Caco-2 (cell line): Measurements from ENCODE around the gene SMTN. TPM values are rescaled to one million over a fixed set of nuclear protein-coding genes. Genes with fewer than 3 reads are reported as not detected.

ENCODE experiments used
- BruUV-seq: library from RNA; stranded (reverse); fragments of 400-500 nt; replicated peaks from 2 replicates; lab custom pipeline; 2021; lab: Mats Ljungman, UMichigan
- CTCF ChIA-PET: fragments of 300-600 bp; sonication (Branson Sonifier 250); formaldehyde crosslinking; loops from one replicate; lab custom pipeline; 2022; ENCODE audit warnings: antibody characterized with exemption; lab: Charles Lee
- POLR2A ChIA-PET: fragments of 300-600 bp; sonication (Branson Sonifier 250); formaldehyde crosslinking; loops from one replicate; lab custom pipeline; 2022; ENCODE audit warnings: antibody characterized with exemption; lab: Charles Lee
- DNase-seq, 2 experiments: peaks; one replicate each; pipeline versions ENCODE4 v3.0.0 to v3.0.0-alpha.2; 2020 to 2022
- H3K27me3 ChIP-seq: replicated peaks from 2 replicates; pipeline ENCODE4 v1.6.0; 2011; ENCODE audit warnings: low read length; ENCODE audit not compliant: control insufficient read depth, insufficient read depth
- H3K36me3 ChIP-seq: 2 replicates; pipeline ENCODE4 v1.5.1; 2011; ENCODE audit warnings: low read length; ENCODE audit not compliant: control insufficient read depth, insufficient read depth
- H3K4me1 ChIP-seq: fragments of 250-450 bp; sonication (Bioruptor Pico); 2 replicates; pipeline ENCODE4 v1.5.1; 2020; ENCODE audit warnings: mild to moderate bottlenecking
- H3K4me3 ChIP-seq: 2 replicates; pipeline ENCODE4 v1.5.1; 2011; ENCODE audit warnings: low read depth, mild to moderate bottlenecking, control low read depth, low read length
- H3K9me3 ChIP-seq: fragments of 250-450 bp; sonication (Bioruptor Pico); 2 replicates; pipeline ENCODE4 v1.5.1; 2020; ENCODE audit warnings: mild to moderate bottlenecking, moderate library complexity
- H3K27ac Mint-ChIP-seq: one replicate; pipeline ENCODE4 v1.8.0; 2022; ENCODE audit warnings: mixed read lengths; ENCODE audit not compliant: unreplicated experiment
- H3K27me3 Mint-ChIP-seq: one replicate; pipeline ENCODE4 v1.8.0; 2022; ENCODE audit warnings: mixed read lengths; ENCODE audit not compliant: insufficient read depth, unreplicated experiment
- H3K36me3 Mint-ChIP-seq: one replicate; pipeline ENCODE4 v1.8.0; 2022; ENCODE audit warnings: mild to moderate bottlenecking, mixed read lengths; ENCODE audit not compliant: insufficient read depth, unreplicated experiment
- H3K4me1 Mint-ChIP-seq: one replicate; pipeline ENCODE4 v1.8.0; 2022; ENCODE audit warnings: low read depth, mixed read lengths; ENCODE audit not compliant: unreplicated experiment
- H3K4me3 Mint-ChIP-seq: one replicate; pipeline ENCODE4 v1.8.0; 2022; ENCODE audit warnings: mild to moderate bottlenecking, moderate library complexity, mixed read lengths; ENCODE audit not compliant: unreplicated experiment
- H3K9me3 Mint-ChIP-seq: one replicate; pipeline ENCODE4 v1.8.0; 2022; ENCODE audit warnings: mixed read lengths; ENCODE audit not compliant: unreplicated experiment
- intact Hi-C: fragments of 100-400 bp; cut with micrococcal nuclease; formaldehyde crosslinking; loops from one replicate; pipeline ENCODE4 v1.10.0; 2022; ENCODE audit not compliant: unreplicated experiment
- total RNA-seq: library from RNA; stranded (reverse); gene quantifications from 2 replicates; pipeline ENCODE4 v1.2.3, GENCODE V29; 2022
- TF ChIP-seq, protein P1 (sequence below), 2 experiments: fragments of 200-600 bp in 1 of 2; IDR thresholded peaks; 1 replicate in 1 of 2; 2 replicates in 1 of 2; pipeline versions ENCODE4 v1.5.1 to v1.8.0; 2011 to 2022; ENCODE audit warnings: antibody characterized with exemption in 1 of 2, control low read depth in 1 of 2, inconsistent platforms in 1 of 2, low read depth in 1 of 2, low read length in 1 of 2, mild to moderate bottlenecking in 1 of 2, moderate library complexity in 1 of 2; ENCODE audit not compliant: insufficient read depth in 1 of 2, severe bottlenecking in 1 of 2, unreplicated experiment in 1 of 2

Gene SMTN
- total RNA-seq, 1 experiment from 2014 or later, result 71.0 TPM

DNA sequence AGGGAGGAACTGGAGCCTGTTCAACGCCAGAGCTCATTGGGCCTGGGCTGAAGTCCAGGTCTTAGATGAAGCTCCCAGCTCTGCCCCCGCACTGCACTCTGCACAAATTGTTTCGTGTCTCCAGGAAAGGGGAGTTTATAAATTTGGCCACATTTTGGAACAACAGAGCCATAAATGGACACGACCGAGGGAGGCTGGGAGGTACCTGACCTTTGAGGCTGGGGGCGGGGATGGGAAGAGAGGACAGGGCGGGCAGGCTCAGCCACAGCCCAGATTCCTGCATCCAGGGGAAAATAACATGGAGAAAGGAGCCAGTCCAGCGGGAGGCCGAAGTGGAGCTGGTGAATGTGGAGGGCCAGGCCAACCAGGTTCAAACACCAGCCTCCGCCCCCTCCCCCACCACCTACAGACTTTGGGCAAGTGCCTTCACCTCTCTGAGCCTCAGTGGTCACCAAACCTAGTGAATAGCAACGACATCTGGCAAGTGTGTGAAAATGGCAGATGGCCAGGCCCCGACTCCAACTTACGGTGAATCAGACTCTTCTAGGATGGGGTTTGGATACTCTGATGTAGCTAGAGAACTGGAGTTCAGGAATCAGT is 36.8 kb upstream of the SMTN start:
- no peak overlapping the region for H3K27ac Mint-ChIP-seq
- no peaks in the 10 kb centered on the region for H3K4me1 Mint-ChIP-seq
- Histone ChIP-seq H3K9me3 (no peaks in the 10 kb centered on the region), H3K4me3 (no peak overlapping the region), H3K4me1 (0 out of 2 replicates have a peak, but pooled peaks cover 5% of the 10 kb centered on the region), H3K27me3 (no peaks in the 10 kb centered on the region), H3K36me3 (no peaks in the 10 kb centered on the region)
- intact Hi-C loops, result no loop called here
- BruUV-seq, result no TSS peak
- DNase-seq, result no peak
- H3K4me3 Mint-ChIP-seq, result no peak overlapping the region
- TF ChIP-seq, protein P1, sequence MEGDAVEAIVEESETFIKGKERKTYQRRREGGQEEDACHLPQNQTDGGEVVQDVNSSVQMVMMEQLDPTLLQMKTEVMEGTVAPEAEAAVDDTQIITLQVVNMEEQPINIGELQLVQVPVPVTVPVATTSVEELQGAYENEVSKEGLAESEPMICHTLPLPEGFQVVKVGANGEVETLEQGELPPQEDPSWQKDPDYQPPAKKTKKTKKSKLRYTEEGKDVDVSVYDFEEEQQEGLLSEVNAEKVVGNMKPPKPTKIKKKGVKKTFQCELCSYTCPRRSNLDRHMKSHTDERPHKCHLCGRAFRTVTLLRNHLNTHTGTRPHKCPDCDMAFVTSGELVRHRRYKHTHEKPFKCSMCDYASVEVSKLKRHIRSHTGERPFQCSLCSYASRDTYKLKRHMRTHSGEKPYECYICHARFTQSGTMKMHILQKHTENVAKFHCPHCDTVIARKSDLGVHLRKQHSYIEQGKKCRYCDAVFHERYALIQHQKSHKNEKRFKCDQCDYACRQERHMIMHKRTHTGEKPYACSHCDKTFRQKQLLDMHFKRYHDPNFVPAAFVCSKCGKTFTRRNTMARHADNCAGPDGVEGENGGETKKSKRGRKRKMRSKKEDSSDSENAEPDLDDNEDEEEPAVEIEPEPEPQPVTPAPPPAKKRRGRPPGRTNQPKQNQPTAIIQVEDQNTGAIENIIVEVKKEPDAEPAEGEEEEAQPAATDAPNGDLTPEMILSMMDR (IDR thresholded peaks at IDR 0.05; ENCODE audit: insufficient read depth in 1 of 2, low read depth in 1 of 2, low read length in 1 of 2, severe bottlenecking in 1 of 2, unreplicated experiment in 1 of 2), result no peak
- no peaks in the 10 kb centered on the region for H3K27me3 Mint-ChIP-seq
- ChIA-PET CTCF (no interaction called here), POLR2A (interaction anchor here (0.7 kb wide), 1 partner anchor 76 kb away, joined by 5 read pairs; the partner anchor contains the start of genes MORC2 and TUG1)
- peaks cover 10% of the 10 kb centered on the region for H3K9me3 Mint-ChIP-seq
- H3K36me3 Mint-ChIP-seq, result no peaks in the 10 kb centered on the region

DNA sequence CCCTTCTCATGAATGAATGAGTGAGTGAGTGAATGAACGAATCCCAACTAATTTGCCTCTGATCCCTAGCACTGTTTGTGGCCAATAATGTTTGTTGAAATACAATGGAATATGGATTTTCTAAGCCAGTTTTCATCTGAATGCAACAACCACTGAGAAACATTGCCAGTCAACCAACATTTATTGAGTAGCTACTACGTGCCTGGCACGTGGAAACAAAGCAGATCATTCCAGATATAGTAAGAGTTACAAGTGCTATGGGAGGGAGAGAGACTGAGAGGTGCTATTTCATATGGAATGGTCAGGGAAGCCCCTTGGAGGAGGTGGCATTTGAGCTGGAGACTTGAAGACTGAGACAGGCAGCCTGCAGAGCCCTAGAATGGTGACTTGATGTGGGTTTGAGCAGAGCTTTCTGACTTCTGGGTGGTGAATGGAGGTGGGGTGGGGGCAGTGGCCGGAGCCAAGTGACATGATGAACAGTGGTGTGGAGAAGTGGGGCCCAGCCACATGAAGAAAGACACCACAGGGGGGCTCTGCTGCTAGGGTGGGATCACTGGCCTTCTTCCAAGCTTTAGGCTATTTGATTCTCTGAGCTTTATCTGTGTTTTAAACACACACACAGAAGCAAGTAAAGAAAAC is 35.1 kb upstream of the SMTN start:
- BruUV-seq, result no TSS peak
- no peaks in the 10 kb centered on the region for H3K27me3 ChIP-seq
- ChIA-PET CTCF (interaction anchor here (0.6 kb wide), 1 partner anchor 33 kb away, joined by 3 read pairs; no protein-coding TSS in a partner anchor), POLR2A (interaction anchor here (0.8 kb wide), 1 partner anchor 10 kb away, joined by 3 read pairs; no protein-coding TSS in a partner anchor)
- intact Hi-C loops, result no loop called here
- Mint-ChIP-seq H3K27me3 (no peaks in the 10 kb centered on the region), H3K4me3 (no peak overlapping the region), H3K4me1 (no peaks in the 10 kb centered on the region), H3K9me3 (peaks cover 10% of the 10 kb centered on the region), H3K27ac (no peak overlapping the region), H3K36me3 (no peaks in the 10 kb centered on the region)
- TF ChIP-seq, protein P1 (IDR thresholded peaks at IDR 0.05; ENCODE audit: insufficient read depth in 1 of 2, low read depth in 1 of 2, low read length in 1 of 2, severe bottlenecking in 1 of 2, unreplicated experiment in 1 of 2), result no peak
- H3K4me3 ChIP-seq, result no peak overlapping the region
- no peaks in the 10 kb centered on the region for H3K36me3 ChIP-seq
- 0 out of 2 replicates have a peak, but pooled peaks cover 5% of the 10 kb centered on the region for H3K4me1 ChIP-seq
- no peaks in the 10 kb centered on the region for H3K9me3 ChIP-seq
- DNase-seq, result no peak

DNA sequence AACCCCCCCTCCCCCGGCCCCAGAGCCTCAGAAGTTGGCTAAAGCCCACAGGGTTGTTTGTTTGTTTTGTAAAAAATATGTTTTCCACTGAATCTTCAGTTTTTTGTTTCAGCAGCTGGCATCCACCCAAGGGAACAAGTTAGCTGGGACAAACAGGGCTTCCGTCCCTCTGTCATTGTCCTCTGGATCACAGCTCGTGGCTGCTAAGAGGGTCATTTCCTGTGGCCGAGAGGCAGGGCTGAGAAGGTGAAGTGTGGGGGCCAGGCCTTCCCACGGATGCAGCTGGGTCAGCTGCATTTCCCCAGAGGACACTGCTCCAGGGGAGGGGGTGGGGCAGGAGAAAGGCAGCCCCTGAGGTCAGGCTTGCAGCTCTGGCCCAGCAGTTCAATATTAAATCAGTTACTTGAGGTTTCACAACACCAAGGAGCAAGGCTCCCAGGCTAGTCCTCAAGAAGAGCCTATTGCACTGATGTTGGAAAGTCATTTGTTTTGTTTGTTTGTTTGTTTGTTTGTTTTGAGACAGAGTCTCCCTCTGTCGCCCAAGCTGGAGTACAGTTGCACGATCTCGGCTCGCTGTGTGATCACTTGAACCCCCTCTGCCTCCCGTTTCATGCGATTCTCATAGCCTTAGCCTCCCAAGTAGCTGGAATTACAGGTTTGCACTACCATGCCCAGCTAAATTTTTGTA is 34.4 kb upstream of the SMTN start:
- Mint-ChIP-seq H3K36me3 (no peaks in the 10 kb centered on the region), H3K9me3 (peaks cover 10% of the 10 kb centered on the region), H3K27ac (no peak overlapping the region), H3K4me1 (no peaks in the 10 kb centered on the region), H3K4me3 (no peak overlapping the region), H3K27me3 (no peaks in the 10 kb centered on the region)
- Histone ChIP-seq H3K36me3 (no peaks in the 10 kb centered on the region), H3K27me3 (no peaks in the 10 kb centered on the region), H3K4me1 (0 out of 2 replicates have a peak, but pooled peaks cover 5% of the 10 kb centered on the region), H3K4me3 (no peak overlapping the region), H3K9me3 (no peaks in the 10 kb centered on the region)
- DNase-seq, result no peak
- intact Hi-C loops, result no loop called here
- no TSS peak for BruUV-seq
- CTCF ChIA-PET, result no interaction called here
- POLR2A ChIA-PET, result interaction anchor here (0.8 kb wide), 1 partner anchor 9 kb away, joined by 3 read pairs; no protein-coding TSS in a partner anchor
- TF ChIP-seq, protein P1 (IDR thresholded peaks at IDR 0.05; ENCODE audit: insufficient read depth in 1 of 2, low read depth in 1 of 2, low read length in 1 of 2, severe bottlenecking in 1 of 2, unreplicated experiment in 1 of 2), result no peak
